M059J (cell line): Measurements from ENCODE around the gene ZDHHC11B. TPM values are rescaled to one million over a fixed set of nuclear protein-coding genes. Genes with fewer than 3 reads are reported as not detected.
"Not testable (repeated sequence)": the region's sequence is repeated elsewhere in the genome, so short reads cannot be mapped to it uniquely, and the experiment has no call there.

ENCODE experiments used
- DNase-seq: peaks from one replicate; pipeline ENCODE4 v3.0.0-alpha.2; 2012; ENCODE audit warnings: low read depth
- total RNA-seq: library from RNA; depleted of rRNA; stranded (reverse); fragments of >200 nt; shearing (Covaris generic); gene quantifications from 2 replicates; pipeline ENCODE4 v1.2.3, GENCODE V29; 2014

Gene ZDHHC11B
- total RNA-seq, 1 experiment from 2014 or later, result not detected

DNA sequence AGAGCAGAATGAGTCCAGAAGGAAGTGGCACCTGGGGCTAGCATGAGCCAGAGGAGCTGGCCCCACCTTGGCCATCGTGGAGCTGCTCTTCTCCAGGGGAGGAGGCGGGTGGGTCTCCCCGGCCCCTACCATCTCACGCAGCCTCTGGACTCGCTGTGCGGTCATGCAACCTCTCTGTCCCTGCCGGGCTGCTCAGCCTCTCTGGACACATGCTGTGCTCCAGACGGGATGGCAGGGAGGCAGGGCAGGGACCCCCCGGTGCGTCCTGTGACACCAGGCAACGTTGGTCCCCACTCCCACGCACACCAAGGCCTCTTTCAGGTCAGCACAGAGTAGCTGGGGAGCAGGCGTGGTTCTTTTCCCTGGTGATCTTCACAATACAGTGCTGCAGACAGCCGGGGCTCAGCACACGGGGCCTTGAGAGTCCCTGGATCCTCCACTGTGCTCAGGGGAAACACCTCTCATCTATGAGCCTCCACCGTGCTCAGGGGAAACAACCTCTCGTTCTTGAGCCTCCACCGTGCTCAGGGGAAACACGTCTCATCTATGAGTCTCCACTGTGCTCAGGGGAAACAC, 30.9 kb downstream of the ZDHHC11B start:
- not testable (repeated sequence) for DNase-seq

DNA sequence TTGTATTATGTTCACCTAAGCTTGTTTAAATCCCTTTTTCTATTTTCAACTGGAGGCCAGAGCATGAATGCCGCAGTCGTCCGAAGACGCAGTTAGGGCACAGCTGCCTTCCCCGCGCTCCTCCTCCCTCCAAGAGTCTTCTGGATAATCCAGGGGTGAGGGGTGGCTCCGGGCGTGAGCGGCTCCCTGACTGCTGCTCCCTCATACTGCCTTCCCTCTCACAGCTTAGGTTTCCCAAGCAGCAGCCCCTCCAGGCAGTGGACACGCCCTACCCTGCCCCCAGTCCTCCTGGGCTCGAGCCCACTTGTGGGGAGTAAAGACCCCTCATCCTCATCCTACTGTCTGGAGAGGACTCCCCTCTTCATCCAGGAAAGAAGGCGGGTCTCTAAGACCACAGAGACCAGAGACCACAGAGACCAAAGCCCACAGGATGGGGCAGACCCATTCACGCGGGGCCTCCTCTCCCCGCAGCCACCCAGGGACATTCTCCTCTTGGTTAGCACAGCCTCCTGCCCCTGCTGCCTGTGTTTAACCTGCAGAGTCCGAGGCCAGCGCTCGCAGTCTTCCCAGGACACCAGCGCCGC, 31.9 kb downstream of the ZDHHC11B start:
- DNase-seq, result not testable (repeated sequence)

DNA sequence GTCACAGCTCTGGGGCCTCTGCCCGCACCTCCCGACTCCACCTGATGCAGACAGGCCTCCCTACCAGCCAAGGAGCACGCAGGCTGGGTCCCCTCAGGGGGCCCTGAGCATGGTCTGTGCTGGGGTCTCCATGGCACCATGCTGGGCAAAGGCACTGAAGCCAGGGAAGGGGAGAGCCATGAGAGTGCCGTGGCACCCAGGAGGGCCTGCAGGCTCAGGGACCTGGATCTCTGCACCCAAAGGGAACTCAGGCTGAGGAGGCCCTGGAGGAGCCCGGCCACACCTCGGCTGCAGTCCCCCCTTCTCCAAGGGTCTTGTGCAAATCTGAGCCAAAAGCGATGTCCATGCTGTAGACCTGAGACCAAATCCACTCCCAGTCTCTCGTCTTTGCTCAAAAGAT, 32.5 kb downstream of the ZDHHC11B start:
- not testable (repeated sequence) for DNase-seq

- no peak for DNase-seq
Observed at GRCh38 chr5:751496-751895, 33.0 kb downstream of the ZDHHC11B start.

- DNase-seq, result not testable (repeated sequence)
Observed at GRCh38 chr5:750226-750625, 34.3 kb downstream of the ZDHHC11B start.

DNA sequence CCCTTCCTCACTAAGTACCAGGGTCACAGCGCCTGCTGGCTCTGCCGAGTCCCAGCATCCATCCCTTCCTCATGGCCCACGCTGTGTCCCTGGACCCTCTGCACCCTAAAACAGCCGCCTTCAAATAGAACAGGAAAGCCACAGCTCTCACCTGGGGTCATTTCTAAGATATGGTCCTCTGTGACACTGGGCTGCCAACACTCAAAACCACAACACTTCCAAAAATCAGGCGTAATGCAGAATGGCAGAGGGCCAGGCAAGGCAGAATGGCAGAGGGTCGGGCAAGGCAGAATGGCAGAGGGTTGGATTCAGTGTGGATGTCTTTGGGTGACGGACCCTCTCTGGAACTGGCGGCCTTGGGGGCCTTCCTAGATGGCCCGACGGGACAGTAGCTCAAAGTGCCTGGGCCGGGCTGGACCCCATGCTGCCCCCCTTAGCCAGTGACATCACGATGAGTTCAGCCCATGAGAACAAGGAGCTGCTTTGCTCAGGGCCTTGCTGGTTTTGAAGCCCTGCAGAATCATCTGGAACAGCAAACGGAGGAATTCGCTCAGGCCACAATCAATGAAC, 35.3 kb downstream of the ZDHHC11B start:
- no peak for DNase-seq

- not testable (repeated sequence) for DNase-seq
Observed at GRCh38 chr5:748011-748980, 36.2 kb downstream of the ZDHHC11B start.

GRCh38 chr5:747303-747844, 37.2 kb downstream of the ZDHHC11B start:
- DNase-seq, result not testable (repeated sequence)

GRCh38 chr5:746258-746761, 38.2 kb downstream of the ZDHHC11B start:
- DNase-seq, result no peak

GRCh38 chr5:745272-746142, 39.0 kb downstream of the ZDHHC11B start:
- not testable (repeated sequence) for DNase-seq

DNA sequence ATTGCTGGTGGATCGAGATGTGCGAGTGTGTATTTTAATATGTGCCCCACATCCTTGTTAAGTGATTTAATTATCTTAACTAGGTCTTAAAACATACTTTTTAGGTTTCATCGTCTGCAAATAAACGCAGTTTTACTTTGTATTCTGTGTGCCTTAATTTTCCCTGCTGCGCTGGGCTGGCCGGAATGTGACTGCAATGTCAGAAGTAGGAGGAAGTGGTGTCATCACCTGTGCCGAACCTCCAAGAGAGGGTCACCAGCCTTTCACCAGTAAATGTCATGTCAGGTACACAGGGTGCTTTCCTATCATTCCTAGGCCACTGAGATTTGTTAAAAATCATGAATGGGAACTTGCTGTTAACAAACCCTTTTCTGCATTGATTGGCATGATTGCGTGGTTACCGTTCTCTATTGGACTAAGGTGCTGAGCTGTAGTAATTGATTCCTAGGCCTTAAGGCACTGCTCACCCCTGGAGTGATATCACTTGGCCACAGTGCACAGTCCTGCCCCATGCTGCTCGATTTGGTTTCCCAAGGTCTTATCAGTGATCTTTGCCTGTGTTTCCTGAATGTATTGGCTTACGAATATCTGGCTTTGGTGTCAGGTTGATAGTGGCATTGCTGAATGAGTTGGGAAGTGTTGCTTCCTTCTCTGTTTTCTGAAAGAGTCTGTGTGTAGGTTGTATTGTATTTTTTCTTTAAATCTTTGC, 40.7 kb downstream of the ZDHHC11B start:
- not testable (repeated sequence) for DNase-seq

GRCh38 chr5:742276-742675, 42.3 kb downstream of the ZDHHC11B start:
- not testable (repeated sequence) for DNase-seq

GRCh38 chr5:734145-734544, 50.4 kb downstream of the ZDHHC11B start:
- DNase-seq, result not testable (repeated sequence)

DNA sequence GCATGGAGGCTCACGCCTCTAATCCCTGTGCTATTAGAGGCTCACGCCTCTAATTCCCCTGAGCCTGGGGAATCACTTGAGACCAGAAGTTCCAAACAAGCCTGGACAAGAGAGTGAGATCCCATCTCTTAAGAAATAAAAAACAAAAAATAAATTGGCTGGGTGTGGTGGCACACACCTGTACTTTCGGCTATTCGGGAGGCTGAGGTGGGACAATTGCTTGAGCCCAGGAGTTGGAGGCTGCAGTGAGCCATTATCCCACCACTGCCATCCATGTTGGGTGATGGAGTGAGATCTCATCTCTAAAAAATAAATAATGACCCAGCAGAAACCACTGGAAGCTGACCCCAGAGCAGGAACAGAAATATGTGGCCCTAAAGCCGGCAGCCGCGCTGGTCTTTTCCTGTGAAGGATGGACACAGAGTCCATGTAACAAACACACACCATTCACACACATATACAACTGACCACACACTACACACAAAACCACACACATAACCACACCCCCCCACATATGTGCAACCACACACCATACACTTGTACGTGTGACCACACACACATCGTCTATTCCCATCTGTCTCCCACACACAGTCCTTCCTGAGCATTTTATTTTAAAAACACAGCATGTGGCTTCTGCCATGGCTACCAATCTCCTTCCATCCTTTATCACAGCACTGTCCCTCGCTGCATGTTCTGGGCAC, 51.6 kb downstream of the ZDHHC11B start:
- DNase-seq, result not testable (repeated sequence)

GRCh38 chr5:729225-729624, 55.3 kb downstream of the ZDHHC11B start:
- DNase-seq, result not testable (repeated sequence)

DNA sequence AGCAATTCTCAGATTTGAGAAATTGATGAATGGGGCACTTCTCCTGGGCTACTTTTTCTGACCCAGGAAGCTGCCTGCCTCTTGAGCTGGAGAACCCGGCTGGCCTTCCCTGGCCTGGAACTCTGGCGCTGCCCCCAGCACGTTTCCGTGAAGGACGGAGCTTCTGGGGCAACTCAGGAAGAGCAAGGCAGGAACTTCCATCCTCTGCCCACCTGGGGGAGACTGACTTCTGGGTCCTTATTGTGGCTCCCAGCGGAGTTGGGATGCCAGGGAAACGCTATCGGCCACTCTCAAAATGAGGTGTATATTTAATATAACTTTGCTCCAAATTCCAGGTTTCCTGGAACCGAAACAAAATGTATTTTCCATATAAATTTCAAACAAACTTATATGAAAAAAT, 57.4 kb downstream of the ZDHHC11B start:
- peak; percentile 7 for DNase-seq

GRCh38 chr5:723865-724264, 60.7 kb downstream of the ZDHHC11B start:
- DNase-seq, result not testable (repeated sequence)

- not testable (repeated sequence) for DNase-seq
Observed at GRCh38 chr5:723309-723708, 61.2 kb downstream of the ZDHHC11B start.

DNA sequence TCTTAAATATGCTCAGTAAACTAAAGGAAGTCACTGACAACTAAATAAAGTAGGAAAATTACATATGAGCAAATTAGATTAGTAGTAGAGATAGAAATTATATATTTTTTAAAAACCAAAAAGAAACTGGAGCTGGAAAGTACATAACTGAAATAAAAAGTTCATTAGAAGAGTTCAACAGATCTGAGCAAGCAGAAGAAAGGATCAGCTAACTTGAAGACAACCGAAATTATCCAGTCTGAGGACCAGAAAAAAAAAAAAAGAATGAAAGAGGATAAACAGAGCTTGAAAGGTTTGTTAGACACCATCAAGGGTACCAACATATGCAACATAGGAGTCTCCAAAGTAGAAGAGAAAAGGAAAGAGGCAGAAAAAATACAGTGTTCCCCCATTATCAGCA, 65.2 kb downstream of the ZDHHC11B start:
- DNase-seq, result not testable (repeated sequence)
